Lung microvascular endothelial cell (primary cell): ENCODE measurements around the gene SRGAP3. TPM values are rescaled to one million over a fixed set of nuclear protein-coding genes. Genes with fewer than 3 reads are reported as not detected.

Source experiments
- DNase-seq, 2 donors: peaks; one replicate each; pipeline versions ENCODE4 v3.0.0 to v3.0.0-alpha.2; 2010; ENCODE audit warnings: low read depth in 2 of 2
- total RNA-seq: library from RNA; depleted of rRNA; stranded (reverse); fragments of >200 nt; gene quantifications from 2 replicates; pipeline ENCODE4 v1.2.1, GENCODE V29; 2014

Gene SRGAP3
- total RNA-seq, 1 donor from 2014 or later = 8.3 TPM

- DNase-seq = no peak
These were observed 189.7 kb downstream of the SRGAP3 start for GRCh38 chr3:9059489-9060400.

- no peak for DNase-seq
These were observed 192.9 kb downstream of the SRGAP3 start for GRCh38 chr3:9056581-9056980.

- DNase-seq = no peak
These were observed 201.7 kb downstream of the SRGAP3 start for GRCh38 chr3:9047452-9048346.

GRCh38 chr3:9045371-9045770 is 204.1 kb downstream of the SRGAP3 start:
- DNase-seq = no peak

GRCh38 chr3:9043063-9043462 is 206.4 kb downstream of the SRGAP3 start:
- DNase-seq = no peak

GRCh38 chr3:9041626-9042025 is 207.8 kb downstream of the SRGAP3 start:
- no peak for DNase-seq

GRCh38 chr3:9040996-9041395 is 208.4 kb downstream of the SRGAP3 start:
- DNase-seq = no peak

GRCh38 chr3:9037144-9037711 is 212.2 kb downstream of the SRGAP3 start:
- DNase-seq = no peak

GRCh38 chr3:9036404-9037131 is 212.9 kb downstream of the SRGAP3 start:
- no peak for DNase-seq

- no peak for DNase-seq
These were observed 213.5 kb downstream of the SRGAP3 start for GRCh38 chr3:9035961-9036360.

- no peak for DNase-seq
These were observed 214.0 kb downstream of the SRGAP3 start for GRCh38 chr3:9035473-9035872.

- peak in 1 of 2 donors; percentile 14 for DNase-seq
These were observed 215.6 kb downstream of the SRGAP3 start for GRCh38 chr3:9033867-9034266.

- no peak for DNase-seq
These were observed 217.1 kb downstream of the SRGAP3 start for GRCh38 chr3:9032231-9032777.

- DNase-seq = no peak
These were observed 219.4 kb downstream of the SRGAP3 start for GRCh38 chr3:9030034-9030433.

- DNase-seq = peak in 1 of 2 donors; percentile 25
These were observed 221.3 kb downstream of the SRGAP3 start for GRCh38 chr3:9028134-9028533.

GRCh38 chr3:9026320-9027045 is 223.0 kb downstream of the SRGAP3 start:
- DNase-seq = no peak

- DNase-seq = no peak
These were observed 225.1 kb downstream of the SRGAP3 start for GRCh38 chr3:9024341-9024740.

- no peak for DNase-seq
These were observed 226.2 kb downstream of the SRGAP3 start for GRCh38 chr3:9023226-9023590.

- peak in 1 of 2 donors; percentile 8 for DNase-seq
These were observed 226.9 kb downstream of the SRGAP3 start for GRCh38 chr3:9022305-9023225.
